SH-SY5Y (cell line): ENCODE results near the gene ZP2.

Source experiments
- GATA2 ChIP-seq: IDR thresholded peaks from 2 replicates; pipeline ENCODE4 v1.6.1; 2011; ENCODE audit warnings: mild to moderate bottlenecking, low read depth, low read length
- GATA3 ChIP-seq: IDR thresholded peaks from 2 replicates; pipeline ENCODE4 v1.6.1; 2011; ENCODE audit warnings: low read depth, mild to moderate bottlenecking, low read length, moderate library complexity

- TF ChIP-seq GATA2 (no peak), GATA3 (no peak)
These were observed 26.5 kb downstream of the ZP2 start for GRCh38 chr16:21184834-21185233.
